ENCODE results near the gene SERINC1.
A peak's percentile ranks its signal among the peaks of the same experiment; 100 is the strongest.

The SERINC1 gene

DNA sequence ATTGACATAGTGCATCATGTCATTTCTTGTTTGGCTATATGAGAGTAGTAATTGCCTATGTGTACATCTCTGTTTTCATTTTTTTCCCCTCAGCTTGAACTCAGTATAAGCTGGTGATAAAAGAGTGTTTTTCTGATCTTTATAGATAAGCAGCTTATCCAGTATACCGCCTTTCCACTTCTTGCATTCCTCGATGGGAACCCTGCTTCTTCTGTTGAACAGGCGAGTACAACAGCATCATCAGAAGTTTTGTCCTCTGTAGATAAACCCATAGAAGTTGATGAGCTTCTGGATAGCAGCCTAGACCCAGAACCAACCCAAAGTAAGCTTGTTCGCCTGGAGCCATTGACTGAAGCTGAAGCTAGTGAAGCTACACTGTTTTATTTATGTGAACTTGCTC lies 39.8 kb downstream of the SERINC1 start:
- DNase-seq: no peak

DNA sequence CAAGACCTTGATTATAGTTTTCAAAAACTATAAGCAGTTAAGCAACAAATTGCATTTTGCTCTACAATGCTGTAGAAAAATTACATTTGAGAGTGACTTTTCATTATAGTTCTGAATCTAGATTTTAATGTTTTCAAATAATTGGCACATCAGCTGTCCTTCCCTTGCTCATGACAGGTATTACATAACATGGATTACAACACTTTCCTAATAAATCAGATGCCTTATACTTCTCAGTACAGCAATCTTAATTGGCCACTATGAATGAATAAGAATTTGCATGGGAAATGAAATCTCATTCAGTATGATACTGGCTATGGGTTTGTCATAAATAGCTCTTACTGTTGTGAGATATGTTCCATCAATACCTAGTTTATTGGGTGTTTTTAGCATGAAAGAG lies 42.3 kb downstream of the SERINC1 start:
- no peak for DNase-seq

DNA sequence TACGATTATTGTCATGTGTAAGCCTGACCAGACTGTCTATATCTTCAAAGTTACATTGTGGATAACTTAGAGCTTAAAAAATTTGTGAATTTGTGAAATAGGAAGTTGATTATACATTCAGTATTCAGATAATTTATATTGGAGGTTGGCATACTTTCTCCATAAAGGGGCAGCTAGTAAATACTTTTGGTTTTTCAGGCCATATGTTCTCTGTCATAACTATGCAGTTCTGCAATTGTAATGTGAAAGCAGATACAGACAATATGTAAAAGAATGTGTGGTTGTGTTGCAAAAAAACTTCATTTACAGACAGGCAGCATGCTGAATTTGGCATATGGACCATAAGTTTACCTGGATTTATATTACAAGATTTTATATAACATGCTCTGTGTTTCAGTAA lies 42.8 kb downstream of the SERINC1 start:
- DNase-seq: no peak

DNA sequence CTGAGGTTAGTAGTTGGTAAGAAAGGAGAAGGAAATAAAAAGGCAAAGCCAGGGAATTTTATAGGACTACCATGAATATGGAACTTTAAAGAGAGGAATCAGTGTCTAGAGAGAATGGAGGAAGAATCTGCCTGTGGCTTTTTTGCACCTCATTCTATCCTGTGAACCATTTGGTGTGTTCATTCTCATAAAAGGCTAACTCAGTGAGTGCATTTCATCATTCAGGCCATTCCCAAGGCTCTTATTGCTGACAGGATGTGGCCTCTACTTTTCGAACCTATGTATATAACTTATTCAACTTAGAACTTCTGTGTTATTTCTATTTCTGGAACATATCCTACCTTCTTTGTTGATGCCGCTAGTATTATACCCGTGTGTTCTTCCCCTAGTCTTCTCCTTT lies 45.0 kb downstream of the SERINC1 start:
- no peak for DNase-seq

DNA sequence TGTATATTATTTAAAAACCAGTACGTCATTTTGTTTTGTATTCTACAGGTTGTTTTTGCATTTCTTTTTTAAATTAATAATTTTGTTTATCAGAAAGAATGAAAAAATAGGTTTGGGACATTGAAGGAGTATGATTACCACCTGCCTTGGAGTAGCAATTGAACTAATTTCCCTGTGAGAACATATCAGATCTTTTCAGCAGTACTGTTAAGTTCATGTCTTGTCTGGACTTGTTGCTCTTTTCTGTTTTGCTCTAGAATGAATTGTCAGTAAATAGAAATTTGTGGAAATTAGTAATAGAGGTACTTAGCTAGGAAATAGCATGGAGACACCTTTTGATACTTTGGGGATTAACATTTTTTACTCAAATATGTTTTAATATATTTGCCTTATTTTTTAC lies 47.9 kb downstream of the SERINC1 start:
- no peak for DNase-seq

DNA sequence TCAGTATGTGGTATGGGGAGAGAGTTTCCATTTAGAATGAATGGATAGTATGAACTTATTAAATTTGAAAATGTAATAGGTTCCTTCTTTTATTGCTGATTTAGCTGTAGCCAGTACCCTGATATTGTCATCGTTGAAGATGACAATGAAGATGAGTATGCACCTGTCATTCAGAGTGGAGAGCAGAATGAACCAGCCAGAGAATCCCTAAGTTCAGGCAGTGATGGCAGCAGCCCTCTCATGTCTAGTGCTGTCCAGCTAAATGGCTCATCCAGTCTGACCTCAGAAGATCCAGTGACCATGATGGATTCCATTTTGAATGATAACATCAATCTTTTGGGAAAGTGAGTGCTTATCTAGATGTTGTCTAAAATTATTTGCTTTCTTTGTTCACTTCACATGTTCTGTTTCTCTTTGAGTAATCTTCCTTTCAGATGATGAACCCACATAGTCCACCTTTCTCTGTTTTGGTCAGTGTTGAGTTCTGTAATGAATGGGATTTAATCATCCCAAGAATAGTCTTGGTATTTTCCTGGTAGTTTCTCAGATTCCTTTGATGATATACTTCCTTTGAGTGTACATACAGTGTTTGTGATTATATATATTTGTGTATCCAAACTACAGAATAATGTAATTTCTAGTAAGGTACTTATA lies 48.9 kb downstream of the SERINC1 start:
- no peak for DNase-seq

DNA sequence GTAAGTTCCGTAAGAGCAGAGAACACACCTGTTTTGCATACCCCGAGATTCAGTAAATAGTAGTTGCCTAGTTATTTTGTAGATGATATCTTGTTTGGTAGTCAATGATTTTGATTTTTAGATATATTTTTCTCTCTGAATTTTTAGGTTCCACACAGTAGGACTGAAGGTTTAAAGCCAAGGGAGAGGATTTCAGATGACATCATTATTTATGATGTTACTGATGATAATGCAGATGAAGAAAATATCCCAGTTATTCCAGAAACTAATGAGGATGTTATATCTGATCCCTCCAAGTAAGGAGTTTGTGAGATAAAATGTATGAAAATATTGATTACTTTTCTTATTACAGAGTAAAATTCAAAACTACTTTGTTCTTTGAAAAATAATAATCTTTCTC lies 49.6 kb downstream of the SERINC1 start:
- DNase-seq: no peak

DNA sequence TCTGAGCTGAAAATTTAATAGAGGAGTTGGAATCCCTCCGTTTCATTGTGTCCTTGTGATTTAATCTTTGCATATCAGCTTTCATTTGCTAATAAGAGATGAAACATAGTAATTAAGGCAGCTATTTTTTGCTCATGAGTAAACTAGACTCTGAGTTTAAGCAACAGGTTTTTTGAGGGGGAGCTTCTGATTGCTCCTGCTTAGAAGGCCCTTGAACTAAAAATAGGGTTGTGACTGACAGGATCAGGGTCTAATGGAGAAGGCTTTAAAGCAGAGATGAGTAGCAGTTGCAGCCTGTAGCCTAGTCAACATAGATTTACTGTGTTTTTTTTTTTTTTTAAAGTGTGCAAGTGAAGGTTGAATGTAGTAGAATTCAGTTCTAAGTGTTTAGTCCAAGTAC lies 54.8 kb downstream of the SERINC1 start:
- no peak for DNase-seq

DNA sequence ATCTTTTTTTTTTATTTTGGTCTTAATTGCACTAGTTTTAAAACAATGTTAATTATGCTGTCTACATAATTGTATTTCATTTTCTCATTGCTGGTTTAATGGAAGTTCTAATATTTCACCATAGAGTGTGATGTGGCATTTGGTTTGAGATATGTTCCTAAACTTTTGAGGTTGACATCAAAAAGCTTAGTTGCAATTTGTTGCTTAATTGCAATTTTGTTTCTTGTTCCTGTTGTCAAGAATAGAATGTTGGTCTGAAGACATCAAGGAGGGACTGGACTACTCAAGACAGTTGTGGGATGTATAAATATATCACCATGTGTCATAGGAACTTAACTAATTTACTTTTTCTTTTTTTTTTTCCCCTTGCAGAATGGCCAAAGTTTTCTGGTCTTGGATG lies 59.6 kb downstream of the SERINC1 start:
- no peak for DNase-seq

DNA sequence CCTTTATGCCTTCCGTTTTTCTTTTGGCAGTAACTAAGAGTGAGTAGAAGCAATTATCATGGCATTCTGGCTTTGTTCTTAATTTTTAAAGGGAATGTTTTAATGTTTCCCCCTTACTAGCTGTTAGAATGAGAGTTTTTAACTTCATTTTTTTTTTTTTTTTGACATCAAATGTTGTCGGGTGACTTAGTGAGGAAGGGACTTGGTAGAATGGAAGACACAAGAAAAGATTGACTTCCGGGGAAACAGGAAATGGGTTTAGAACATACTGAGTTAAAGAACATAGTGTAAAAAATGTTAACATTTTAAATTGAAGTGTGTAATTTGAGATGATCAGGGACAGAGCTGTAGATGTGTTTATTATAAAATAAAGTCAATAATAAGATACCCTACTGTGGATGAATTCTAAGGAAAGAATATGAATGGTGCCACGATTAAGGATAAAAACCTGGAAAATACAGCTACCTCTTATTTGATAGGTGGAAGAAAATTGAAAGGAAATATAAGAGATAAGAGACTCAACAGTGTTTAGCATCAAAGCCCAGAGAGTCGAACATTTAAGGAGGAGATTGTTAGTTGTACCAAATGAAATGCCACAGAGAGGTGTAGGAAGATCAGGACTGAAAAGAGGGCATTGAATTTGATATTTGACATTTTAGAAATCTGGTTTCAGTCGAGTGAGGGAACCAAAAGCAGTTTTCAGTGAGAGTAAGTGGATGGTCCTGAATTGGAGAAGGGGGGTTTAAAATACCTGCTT lies 62.7 kb downstream of the SERINC1 start:
- no peak for DNase-seq

DNA sequence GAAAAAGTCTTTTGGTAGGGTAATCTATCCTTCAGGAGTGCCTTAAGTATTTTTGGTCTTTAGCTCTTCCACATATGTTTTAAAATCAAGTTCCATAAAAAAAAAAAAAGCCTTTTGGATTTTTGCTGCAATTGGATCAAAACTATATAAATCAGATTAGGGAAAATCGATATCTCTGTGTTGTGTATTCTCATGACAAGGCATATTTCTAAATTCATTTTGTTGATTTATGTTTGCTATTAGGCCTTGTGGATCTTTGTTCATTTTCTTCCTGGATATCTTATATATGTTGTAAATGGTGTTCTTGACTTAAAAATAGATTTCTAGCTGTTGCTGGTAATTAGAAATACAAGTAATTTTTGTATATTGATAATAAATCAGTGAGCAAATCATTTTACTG lies 63.4 kb downstream of the SERINC1 start:
- no peak for DNase-seq

DNA sequence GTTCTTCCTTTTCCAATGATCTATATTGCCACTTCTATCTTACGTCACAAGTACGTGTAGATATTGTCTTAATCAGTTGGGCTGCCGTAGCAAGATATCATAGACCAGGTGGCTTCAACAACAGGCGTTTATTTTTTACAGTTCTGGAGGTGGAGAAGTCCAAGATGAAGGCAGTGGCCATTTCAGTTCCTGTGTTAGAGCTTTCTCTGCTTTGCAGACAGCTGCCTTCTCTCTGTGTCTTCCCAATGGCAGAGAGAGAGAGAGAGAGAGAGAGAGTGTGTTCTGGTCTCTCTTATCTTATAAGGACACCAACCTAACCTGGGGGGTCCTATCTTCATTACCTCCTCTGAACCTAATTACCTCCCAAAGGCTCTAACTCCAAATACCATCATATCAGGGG lies 63.9 kb downstream of the SERINC1 start:
- no peak for DNase-seq

DNA sequence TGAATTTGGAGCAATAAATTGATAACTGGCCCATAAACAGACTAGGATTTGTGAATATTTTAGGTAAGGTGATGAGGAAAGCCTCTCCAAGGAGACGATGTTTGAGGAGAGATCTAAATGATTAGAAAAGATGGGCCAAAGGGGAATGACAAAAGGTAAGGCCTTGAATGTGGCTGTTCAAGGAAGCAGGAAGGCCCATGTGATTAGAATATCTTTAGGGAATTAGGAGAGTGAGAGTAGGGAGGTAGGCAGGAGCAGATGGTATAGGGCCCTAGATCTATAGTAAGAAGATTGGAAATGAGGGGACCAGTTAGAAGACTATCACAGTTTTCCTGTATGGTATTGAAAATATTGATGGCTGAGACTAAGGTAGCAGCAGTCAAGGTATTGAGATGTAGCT lies 65.4 kb downstream of the SERINC1 start:
- no peak for DNase-seq

DNA sequence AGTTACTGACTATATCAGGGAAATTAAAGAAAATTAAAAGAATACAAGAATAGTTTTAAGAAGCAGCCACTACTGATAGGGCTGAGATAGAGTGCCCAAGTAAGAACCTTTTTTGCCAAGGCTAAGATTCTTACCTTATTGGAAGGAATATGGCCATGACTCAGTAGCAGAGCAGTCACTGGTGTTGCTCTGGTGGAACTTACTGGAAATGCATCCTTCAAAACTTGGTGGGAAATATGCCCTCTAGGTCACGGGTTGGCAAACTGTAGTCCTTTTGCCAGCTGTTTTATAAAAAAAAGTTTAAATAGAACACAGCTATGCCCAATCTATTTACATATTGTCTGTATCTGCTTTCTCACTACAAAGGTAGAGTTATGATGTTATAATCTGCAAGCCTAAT lies 66.2 kb downstream of the SERINC1 start:
- DNase-seq: no peak

DNA sequence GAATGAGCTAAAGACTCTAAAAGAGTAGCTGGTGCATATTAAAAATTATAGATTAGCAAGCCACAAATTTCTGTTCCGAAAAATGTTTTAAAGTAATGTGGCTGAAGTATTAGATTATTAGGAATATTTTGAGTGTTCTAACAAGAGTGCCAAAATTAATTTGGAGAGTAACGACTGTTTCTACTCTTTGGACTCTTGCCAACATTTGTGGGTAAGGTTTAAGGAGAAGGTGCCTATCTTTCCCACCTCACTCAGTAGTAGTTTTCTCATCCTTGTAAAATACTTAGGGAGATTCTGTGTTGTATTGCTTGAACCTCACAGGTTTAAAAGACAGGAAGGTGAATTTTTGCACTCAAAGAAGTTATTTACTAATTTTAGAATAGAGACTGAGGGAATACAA lies 67.2 kb downstream of the SERINC1 start:
- DNase-seq: no peak

DNA sequence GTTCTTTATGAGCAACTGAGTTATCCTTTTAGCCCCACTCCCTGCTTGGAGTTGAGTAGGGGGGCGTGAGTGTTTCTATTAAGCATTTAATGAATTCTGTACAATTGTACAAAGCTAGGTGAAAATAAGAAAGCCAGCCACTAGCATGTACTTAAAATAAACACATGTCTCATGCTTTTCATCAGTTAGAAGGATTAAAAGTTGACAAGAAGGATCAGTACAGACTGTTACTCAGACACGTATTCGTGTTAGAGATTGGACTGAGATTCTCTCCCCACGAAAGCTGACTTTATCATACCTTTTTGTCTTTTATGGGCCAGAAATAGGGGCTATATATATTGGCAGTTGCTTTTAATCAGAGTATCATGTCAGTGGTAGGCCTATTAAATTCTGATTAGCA lies 70.5 kb downstream of the SERINC1 start:
- DNase-seq: no peak

DNA sequence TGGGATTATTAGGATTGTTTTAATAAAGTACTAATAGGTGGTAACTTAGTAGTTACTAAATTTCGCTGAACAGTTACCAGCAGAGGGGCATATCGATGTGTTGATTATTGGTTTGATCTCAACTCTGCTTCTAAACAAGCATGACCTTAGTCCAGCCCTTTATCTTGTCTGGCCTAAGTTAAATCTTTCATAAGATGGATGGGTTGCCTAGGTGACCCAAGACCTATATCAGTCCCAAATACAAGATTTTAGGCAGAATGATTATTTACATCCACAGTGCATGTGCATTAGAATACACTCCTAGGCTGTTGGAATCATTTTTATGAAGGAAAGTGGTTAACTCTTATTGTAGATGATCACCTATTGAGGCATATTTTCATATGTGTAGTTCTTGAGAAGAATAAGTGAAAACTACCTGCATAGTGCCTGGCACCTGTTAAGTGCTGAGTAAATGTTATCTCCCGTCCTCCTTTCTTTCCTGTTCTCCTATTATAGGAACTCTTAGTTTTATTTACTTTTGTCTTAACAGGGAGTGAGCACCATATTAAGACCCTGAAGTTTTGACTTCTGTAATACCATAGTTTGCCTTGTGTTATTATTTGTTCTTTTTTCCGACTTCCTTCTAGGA lies 71.0 kb downstream of the SERINC1 start:
- no peak for DNase-seq

DNA sequence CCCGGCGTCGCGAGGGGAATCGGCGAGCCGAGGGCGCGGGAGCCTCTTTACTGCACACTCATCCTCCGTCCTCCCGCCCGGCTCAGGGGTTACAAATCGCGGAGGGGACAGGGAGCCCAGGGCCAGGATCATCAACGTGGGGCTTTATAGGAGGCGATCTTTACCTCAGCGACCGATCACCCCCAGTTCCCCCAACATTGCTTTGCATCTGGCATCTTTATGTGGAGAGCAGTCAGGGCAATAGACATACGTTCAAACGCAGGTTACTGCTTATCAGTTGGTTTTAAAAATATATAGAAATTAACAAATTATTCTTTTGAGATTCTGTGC lies 71.5 kb downstream of the SERINC1 start:
- no peak for DNase-seq

DNA sequence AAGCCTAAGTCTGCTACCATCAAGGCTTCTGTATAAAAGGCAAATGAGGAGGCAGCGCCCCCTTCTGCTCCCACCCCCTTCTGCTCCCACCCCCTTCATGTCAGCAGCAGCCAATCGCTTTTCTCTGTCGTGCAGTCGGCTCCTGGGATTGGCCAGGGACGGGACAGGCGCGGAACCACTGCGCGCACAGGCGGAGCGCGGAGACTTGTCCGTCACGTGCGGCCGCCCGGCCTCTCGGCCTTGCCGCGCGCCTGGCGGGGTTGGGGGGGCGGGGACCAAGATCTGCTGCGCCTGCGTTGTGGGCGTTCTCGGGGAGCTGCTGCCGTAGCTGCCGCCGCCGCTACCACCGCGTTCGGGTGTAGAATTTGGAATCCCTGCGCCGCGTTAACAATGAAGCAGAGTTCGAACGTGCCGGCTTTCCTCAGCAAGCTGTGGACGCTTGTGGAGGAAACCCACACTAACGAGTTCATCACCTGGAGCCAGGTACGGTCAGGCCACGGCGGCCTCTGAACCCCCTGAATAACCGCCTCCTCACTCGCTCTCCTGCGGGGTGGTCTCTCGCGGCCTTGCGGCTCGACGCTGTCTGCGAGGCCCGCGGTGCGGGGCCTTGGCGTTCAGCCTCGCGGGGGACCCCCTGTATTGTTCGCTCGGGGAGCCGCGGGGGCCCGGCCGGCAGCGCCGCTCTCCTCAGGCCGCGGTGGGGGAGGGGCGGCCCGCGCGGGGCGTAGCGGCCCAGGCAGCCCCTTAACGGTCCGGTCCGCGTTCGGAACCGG lies 72.1 kb downstream of the SERINC1 start, which contains the start of gene HSF2:
HSF2 (plus strand) TSS at position 305 of the 773 bp plus-strand sequence; CDS start at position 391, 86 bp downstream.
- peak; percentile 98 for DNase-seq

DNA sequence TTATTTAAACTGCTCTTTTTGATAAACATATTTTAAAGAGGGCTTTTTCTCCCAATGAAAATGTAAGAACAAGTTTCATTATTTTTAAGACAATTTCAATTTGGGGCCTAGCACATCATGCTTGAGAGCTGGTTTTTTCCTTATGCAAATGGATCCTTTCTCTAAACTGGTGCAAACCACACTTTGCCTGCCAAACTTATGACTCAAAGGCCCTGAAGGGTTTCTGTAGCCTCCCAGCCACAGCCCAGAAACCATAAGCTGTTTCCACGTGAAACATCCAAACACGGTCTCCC lies 72.6 kb downstream of the SERINC1 start:
- no peak for DNase-seq

DNA sequence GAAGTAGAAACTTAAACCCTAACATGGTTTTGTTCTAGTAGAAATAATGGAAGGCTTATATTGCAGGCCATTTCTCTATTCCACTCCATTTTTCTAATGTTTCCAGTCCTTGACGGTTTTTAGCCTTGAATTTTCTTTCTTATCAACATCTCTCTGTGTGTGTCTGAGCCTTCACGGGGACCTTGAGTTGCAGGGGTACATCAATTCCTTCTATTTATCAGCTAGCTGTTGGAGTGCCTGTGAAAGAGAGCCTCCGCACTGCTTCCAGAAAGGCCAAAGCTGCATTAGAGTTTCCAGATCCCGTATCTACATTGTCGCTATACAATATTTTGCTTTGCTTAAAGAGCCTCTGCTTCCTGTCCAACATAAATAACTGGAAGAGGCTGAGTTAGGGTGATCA lies 77.6 kb downstream of the SERINC1 start:
- DNase-seq: no peak

DNA sequence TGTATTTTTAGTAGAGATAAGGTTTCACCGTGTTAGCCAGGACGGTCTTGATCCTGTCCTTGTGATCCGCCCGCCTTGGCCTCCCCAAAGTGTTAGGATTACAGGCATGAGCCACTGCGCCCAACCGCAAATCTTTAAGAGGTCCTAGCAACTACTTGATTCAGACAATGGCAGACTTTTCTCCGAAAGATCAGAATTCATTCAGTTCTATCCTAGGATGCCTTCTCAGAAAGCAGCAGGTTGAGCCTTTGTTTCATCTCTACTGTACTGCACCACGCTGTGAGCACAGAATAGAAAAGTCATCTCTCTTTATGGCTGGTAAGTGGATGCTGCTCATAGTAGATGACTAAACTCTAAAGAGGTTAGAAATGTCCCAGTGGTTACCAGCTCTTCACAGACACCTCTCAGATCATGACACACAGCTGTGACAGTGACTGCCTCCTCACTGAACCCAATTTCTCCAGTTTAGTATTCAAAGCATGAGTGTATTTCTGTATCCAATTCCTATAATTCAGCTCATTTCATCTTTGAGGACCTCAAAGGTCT lies 78.2 kb downstream of the SERINC1 start:
- DNase-seq: no peak
